Tibial nerve (tissue), 4 donors: ENCODE measurements around the gene KDM8. TPM values are rescaled to one million over a fixed set of nuclear protein-coding genes. Genes with fewer than 3 reads are reported as not detected.

Source experiments
- DNase-seq, 2 donors: peaks; one replicate each; pipeline ENCODE4 v3.0.0-alpha.2; 2019; ENCODE audit warnings: low spot score in 2 of 2
- H3K27ac ChIP-seq, 4 donors: fragments of 200-600 bp; sonication (generic) in 3 of 4; one replicate each; pipeline ENCODE4 v1.5.1; 2017 to 2019; ENCODE audit warnings: mild to moderate bottlenecking in 1 of 4
- H3K27me3 ChIP-seq, 2 donors: fragments of 200-600 bp; sonication (generic) in 1 of 2; one replicate each; pipeline versions ENCODE4 v1.5.1 to v1.6.0; 2017 to 2019
- H3K36me3 ChIP-seq, 3 donors: fragments of 200-600 bp; sonication (generic); one replicate each; pipeline ENCODE4 v1.5.1; 2018 to 2019
- H3K4me1 ChIP-seq, 4 donors: fragments of 200-600 bp; sonication (generic) in 3 of 4; one replicate each; pipeline ENCODE4 v1.5.1; 2017 to 2019
- H3K4me3 ChIP-seq, 4 donors: fragments of 200-600 bp; sonication (generic) in 3 of 4; one replicate each; pipeline ENCODE4 v1.5.1; 2017 to 2019; ENCODE audit warnings: mild to moderate bottlenecking in 1 of 4, moderate library complexity in 1 of 4
- H3K9me3 ChIP-seq, 4 donors: fragments of 200-600 bp; sonication (generic) in 3 of 4; one replicate each; pipeline ENCODE4 v1.5.1; 2017 to 2019
- CTCF ChIP-seq, 5 experiments: fragments of 200-600 bp in 3 of 5; fragments of 450-650 bp in 2 of 5; sonication (generic) in 3 of 5; IDR thresholded peaks; one replicate each; pipeline ENCODE4 v1.5.1; 2016 to 2019; ENCODE audit warnings: antibody characterized with exemption in 5 of 5, mild to moderate bottlenecking in 3 of 5, moderate library complexity in 2 of 5
- EP300 ChIP-seq, 2 donors: sonication (generic); formaldehyde crosslinking; IDR thresholded peaks; one replicate each; pipeline ENCODE4 v1.6.1; 2017; ENCODE audit warnings: antibody characterized with exemption in 2 of 2, mild to moderate bottlenecking in 1 of 2
- POLR2A ChIP-seq, 2 donors: fragments of 450-650 bp; IDR thresholded peaks; one replicate each; pipeline ENCODE4 v1.6.1; 2017; ENCODE audit warnings: antibody characterized with exemption in 2 of 2, mild to moderate bottlenecking in 2 of 2, moderate library complexity in 2 of 2
- WGBS, 2 donors: methylation state at CpG; one replicate each; pipeline ENCODE4 v1.1.5; 2018; 5-methylcytosine and 5-hydroxymethylcytosine counted together
- total RNA-seq, 4 donors: library from RNA; depleted of rRNA; stranded (reverse); fragments of >200 nt; gene quantifications; one replicate each; pipeline ENCODE4 v1.1.0, GENCODE V29; 2016

KDM8 gene
- total RNA-seq, 4 donors from 2014 or later: 2.3 to 7.6 (median 4.8) TPM

- no peak for DNase-seq
These were observed 33.4 kb downstream of the KDM8 start for GRCh38 chr16:27236635-27237218.

GRCh38 chr16:27237219-27238015 lies 34.1 kb downstream of the KDM8 start:
- WGBS, 2 donors: 37 to 51% methylated on average over 21 to 22 of the region's 22 CpGs
- TF ChIP-seq CTCF (IDR thresholded peaks at IDR 0.05) (no peak), POLR2A (IDR thresholded peaks at IDR 0.05) (no peak), EP300 (IDR thresholded peaks at IDR 0.05) (no peak)
- H3K27ac ChIP-seq: peak overlapping the region in 3 of 4 donors; percentile 67 to 73 (median 70)
- peaks cover 0 to 74% (median 42%) of the 10 kb centered on the region in 4 donors for H3K4me1 ChIP-seq
- H3K27me3 ChIP-seq: no peaks in the 10 kb centered on the region
- peaks cover 0 to 17% (median 0%) of the 10 kb centered on the region in 3 donors for H3K36me3 ChIP-seq
- H3K9me3 ChIP-seq: no peaks in the 10 kb centered on the region
- H3K4me3 ChIP-seq: no peak overlapping the region
- no peak for DNase-seq

More at GRCh38 chr16:27236635-27237218, 33.4 kb downstream of the KDM8 start:
- no peak for TF ChIP-seq POLR2A (IDR thresholded peaks at IDR 0.05)
- TF ChIP-seq CTCF (IDR thresholded peaks at IDR 0.05): no peak
- no peak for TF ChIP-seq EP300 (IDR thresholded peaks at IDR 0.05)
- WGBS, 2 donors: 62 to 77% methylated on average over 8 of the region's 8 CpGs
- H3K36me3 ChIP-seq: peaks cover 0 to 24% (median 0%) of the 10 kb centered on the region in 3 donors
- peak overlapping the region in 3 of 4 donors; percentile 67 to 73 (median 70) for H3K27ac ChIP-seq
- peaks cover 0 to 67% (median 40%) of the 10 kb centered on the region in 4 donors for H3K4me1 ChIP-seq
- H3K27me3 ChIP-seq: no peaks in the 10 kb centered on the region
- no peak overlapping the region for H3K4me3 ChIP-seq
- no peaks in the 10 kb centered on the region for H3K9me3 ChIP-seq

- TF ChIP-seq POLR2A (IDR thresholded peaks at IDR 0.05) (no peak), CTCF (IDR thresholded peaks at IDR 0.05) (no peak), EP300 (IDR thresholded peaks at IDR 0.05) (no peak)
- WGBS, 2 donors: 66 to 73% methylated on average over 16 of the region's 16 CpGs
- Histone ChIP-seq H3K4me1 (peaks cover 0 to 81% (median 44%) of the 10 kb centered on the region in 4 donors), H3K9me3 (no peaks in the 10 kb centered on the region), H3K27me3 (no peaks in the 10 kb centered on the region), H3K36me3 (peaks cover 0 to 10% (median 0%) of the 10 kb centered on the region in 3 donors), H3K27ac (peak overlapping the region in 3 of 4 donors; percentile 67 to 73 (median 70)), H3K4me3 (no peak overlapping the region)
- DNase-seq: no peak
These were observed 34.8 kb downstream of the KDM8 start for GRCh38 chr16:27238016-27238587.

- WGBS, 2 donors: 92 to 100% methylated on average over 2 of the region's 2 CpGs
- Histone ChIP-seq H3K27ac (peak overlapping the region in 2 of 4 donors; percentile 70 to 73), H3K9me3 (no peaks in the 10 kb centered on the region), H3K4me1 (peaks cover 0 to 86% (median 47%) of the 10 kb centered on the region in 4 donors), H3K27me3 (no peaks in the 10 kb centered on the region), H3K4me3 (no peak overlapping the region), H3K36me3 (peaks cover 0 to 6% (median 0%) of the 10 kb centered on the region in 3 donors)
- DNase-seq: no peak
- TF ChIP-seq EP300 (IDR thresholded peaks at IDR 0.05): no peak
- no peak for TF ChIP-seq CTCF (IDR thresholded peaks at IDR 0.05)
- no peak for TF ChIP-seq POLR2A (IDR thresholded peaks at IDR 0.05)
These were observed 35.3 kb downstream of the KDM8 start for GRCh38 chr16:27238591-27238990.
